H1 (cell line): ENCODE data around the gene MITF. TPM values are rescaled to one million over a fixed set of nuclear protein-coding genes. Genes with fewer than 3 reads are reported as not detected.

Experiments used
- CHD1 ChIP-seq: IDR thresholded peaks from 2 replicates; pipeline ENCODE4 v1.6.1; 2012; ENCODE audit warnings: low read depth, low read length, improper control_type of control experiment
- EZH2 ChIP-seq: fragments of 200-600 bp; sonication (generic); IDR thresholded peaks from 2 replicates; pipeline ENCODE4 v1.7.1; 2012; ENCODE audit warnings: low read depth, mild to moderate bottlenecking, moderate library complexity, low read length, inconsistent platforms; ENCODE audit not compliant: severe bottlenecking
- GABPA ChIP-seq: IDR thresholded peaks from 2 replicates; pipeline ENCODE4 v1.6.1; 2011; ENCODE audit warnings: mild to moderate bottlenecking, low read length, moderate library complexity, borderline replicate concordance; ENCODE audit not compliant: insufficient read depth
- GTF2F1 ChIP-seq: IDR thresholded peaks from 2 replicates; pipeline ENCODE4 v1.6.1; 2012; ENCODE audit warnings: low read depth, low read length, improper control_type of control experiment, borderline replicate concordance
- JUND ChIP-seq: IDR thresholded peaks from 2 replicates; pipeline ENCODE4 v1.6.1; 2011; ENCODE audit warnings: mild to moderate bottlenecking, improper control_type of control experiment, low read length
- MAFK ChIP-seq: IDR thresholded peaks from 2 replicates; pipeline ENCODE4 v1.6.1; 2012; ENCODE audit warnings: low read depth, mild to moderate bottlenecking, improper control_type of control experiment, low read length
- polyA plus RNA-seq, 7 experiments: library from polyadenylated mRNA; depleted of rRNA in 3 of 7; stranded (reverse) in 5 of 7; unstranded in 2 of 7; fragments of >200 nt in 5 of 7; fragments of 200-250 nt in 2 of 7; gene quantifications; 1 replicate in 5 of 7; 2 replicates in 1 of 7; 4 replicates in 1 of 7; pipeline versions ENCODE4 v1.2.1 to v1.2.3, GENCODE V29; 2011 to 2013; ENCODE audit warnings: missing spikeins in 2 of 7, mixed read lengths in 2 of 7
- total RNA-seq: library from RNA; stranded (reverse); fragmentation: NEBNext Ultra II Directional; extraction: Animal tissue kit (Norgen Biotek cat#: 25700); gene quantifications from 2 replicates; pipeline ENCODE4 v1.2.1, GENCODE V29; 2021

The MITF gene
- total and polyA plus RNA-seq, 2 of the 8 experiments (the other 6 are each of a cell fraction or from before 2014, with no cell fraction given), result 0.53 to 1.4 TPM

GRCh38 chr3:69850849-69851248 lies 111.6 kb downstream of the MITF start (continued):
- TF ChIP-seq MAFK, result no peak
- TF ChIP-seq CHD1, result no peak
- TF ChIP-seq GABPA, result no peak
- TF ChIP-seq GTF2F1, result no peak
- no peak for TF ChIP-seq EZH2
- no peak for TF ChIP-seq JUND
- TF ChIP-seq, all 59 proteins: peak for 0
